Astrocyte of the hippocampus (primary cell): ENCODE measurements around the gene ELAVL3.
"Not testable (repeated sequence)": the region's sequence is repeated elsewhere in the genome, so short reads cannot be mapped to it uniquely, and the experiment has no call there.

Source experiments
- DNase-seq: peaks from one replicate; pipeline ENCODE4 v3.0.0; 2011; ENCODE audit warnings: low read depth, low spot score

Gene ELAVL3

GRCh38 chr19:11435833-11436313, 45.0 kb downstream of the ELAVL3 start:
- peak; percentile 51 for DNase-seq

GRCh38 chr19:11435057-11435832, 45.6 kb downstream of the ELAVL3 start, which contains the start of the genes ODAD3 and PRKCSH:
Gene ODAD3, minus strand, starts transcription at chr19:11435121. Its CDS starts 105 bp downstream, at chr19:11435016.
Gene PRKCSH, plus strand, starts transcription at chr19:11435635. Its CDS starts 483 bp downstream, at chr19:11436118.
- DNase-seq = peak; percentile 100

- DNase-seq = no peak
Observed at GRCh38 chr19:11434703-11435056, 46.2 kb downstream of the ELAVL3 start.

- not testable (repeated sequence) for DNase-seq
Observed at GRCh38 chr19:11433526-11433925, 47.3 kb downstream of the ELAVL3 start.

GRCh38 chr19:11426656-11427055, 54.2 kb downstream of the ELAVL3 start:
- no peak for DNase-seq

GRCh38 chr19:11425719-11426457, 55.0 kb downstream of the ELAVL3 start:
- DNase-seq = no peak

- no peak for DNase-seq
Observed at GRCh38 chr19:11423791-11424181, 57.1 kb downstream of the ELAVL3 start.

- DNase-seq = no peak
Observed at GRCh38 chr19:11423164-11423790, 57.6 kb downstream of the ELAVL3 start.

- DNase-seq = peak; percentile 38
Observed at GRCh38 chr19:11422163-11423065, 58.4 kb downstream of the ELAVL3 start.

GRCh38 chr19:11421371-11422098, 59.3 kb downstream of the ELAVL3 start:
- no peak for DNase-seq

- peak; percentile 12 for DNase-seq
Observed at GRCh38 chr19:11420429-11421370, 60.1 kb downstream of the ELAVL3 start.

GRCh38 chr19:11418549-11419506, 62.0 kb downstream of the ELAVL3 start, which contains the start of gene RGL3:
Gene RGL3, minus strand, starts transcription at chr19:11419314. Its CDS starts 36 bp downstream, at chr19:11419278.
- DNase-seq = peak; percentile 12

- DNase-seq = no peak
Observed at GRCh38 chr19:11418094-11418548, 62.7 kb downstream of the ELAVL3 start.

GRCh38 chr19:11416346-11417052, 64.3 kb downstream of the ELAVL3 start:
- DNase-seq = no peak

- no peak for DNase-seq
Observed at GRCh38 chr19:11414544-11414943, 66.3 kb downstream of the ELAVL3 start.

- DNase-seq = peak; percentile 48
Observed at GRCh38 chr19:11410682-11411081, 70.2 kb downstream of the ELAVL3 start.

GRCh38 chr19:11408591-11408990, 72.3 kb downstream of the ELAVL3 start:
- DNase-seq = no peak
